Mesodermal cell (in vitro differentiated cells): ENCODE measurements around the gene ABCB11. TPM values are rescaled to one million over a fixed set of nuclear protein-coding genes. Genes with fewer than 3 reads are reported as not detected.

Experiments used
- H3K27ac ChIP-seq: 2 replicates; pipeline ENCODE4 v1.7.0; 2013; ENCODE audit warnings: mild to moderate bottlenecking, low read depth, low read length, moderate library complexity; ENCODE audit not compliant: severe bottlenecking
- H3K36me3 ChIP-seq: 2 replicates; pipeline ENCODE4 v1.7.1; 2013; ENCODE audit warnings: mild to moderate bottlenecking, low read length, moderate library complexity; ENCODE audit not compliant: control insufficient read depth, insufficient read depth
- H3K4me1 ChIP-seq: one replicate; pipeline ENCODE4 v1.7.1; 2013; ENCODE audit warnings: mild to moderate bottlenecking, low read length; ENCODE audit not compliant: insufficient read depth, control insufficient read depth, poor library complexity, severe bottlenecking
- H3K4me3 ChIP-seq: 2 replicates; pipeline ENCODE4 v1.7.0; 2013; ENCODE audit warnings: low read length, control low read depth, mild to moderate bottlenecking; ENCODE audit not compliant: insufficient read depth, poor library complexity, severe bottlenecking; ENCODE audit errors: extremely low read depth
- H3K9me3 ChIP-seq: 2 replicates; pipeline ENCODE4 v1.7.1; 2013; ENCODE audit warnings: mild to moderate bottlenecking, low read length, moderate library complexity; ENCODE audit not compliant: control insufficient read depth
- WGBS, 2 experiments: methylation state at CpG; one replicate each; pipeline ENCODE4 v1.1.5; 2013; ENCODE audit warnings: missing lambda C conversion rate in 2 of 2; ENCODE audit not compliant: insufficient coverage in 2 of 2; 5-methylcytosine and 5-hydroxymethylcytosine counted together
- polyA plus RNA-seq, 2 experiments: library from polyadenylated mRNA; stranded (reverse); fragments of 50-300 nt; gene quantifications; one replicate each; pipeline ENCODE4 v1.2.3, GENCODE V29; 2013

Gene ABCB11
- polyA plus RNA-seq (2013, experiment 1 of 2), result not detected
- polyA plus RNA-seq (2013, experiment 2 of 2), result not detected

- 100% methylated on average over 1 of the region's 3 CpGs; no CpG with 5 or more reads in 1 of the 2 experiments for WGBS, 2 experiments
- peaks cover 6% of the 10 kb centered on the region for H3K4me1 ChIP-seq
- H3K4me3 ChIP-seq, result no peak within 1 kb of the TSS
- H3K27ac ChIP-seq, result no peak within 1 kb of the TSS
- H3K9me3 ChIP-seq, result no peaks in the 10 kb centered on the region
- H3K36me3 ChIP-seq, result no peaks in the 10 kb centered on the region
Observed at GRCh38 chr2:169031202-169031601, at the start of gene ABCB11. Gene ABCB11, minus strand, starts transcription at chr2:169031324. Its CDS starts 13,199 bp downstream, at chr2:169018125.

GRCh38 chr2:169080250-169081069, 49.3 kb upstream of the ABCB11 start:
- 76% methylated on average over 2 of the region's 2 CpGs; no CpG with 5 or more reads in 1 of the 2 experiments for WGBS, 2 experiments
- H3K27ac ChIP-seq, result no peak overlapping the region
- H3K9me3 ChIP-seq, result peaks cover 5% of the 10 kb centered on the region
- H3K4me1 ChIP-seq, result no peaks in the 10 kb centered on the region
- H3K36me3 ChIP-seq, result no peaks in the 10 kb centered on the region
- no peak overlapping the region for H3K4me3 ChIP-seq

DNA sequence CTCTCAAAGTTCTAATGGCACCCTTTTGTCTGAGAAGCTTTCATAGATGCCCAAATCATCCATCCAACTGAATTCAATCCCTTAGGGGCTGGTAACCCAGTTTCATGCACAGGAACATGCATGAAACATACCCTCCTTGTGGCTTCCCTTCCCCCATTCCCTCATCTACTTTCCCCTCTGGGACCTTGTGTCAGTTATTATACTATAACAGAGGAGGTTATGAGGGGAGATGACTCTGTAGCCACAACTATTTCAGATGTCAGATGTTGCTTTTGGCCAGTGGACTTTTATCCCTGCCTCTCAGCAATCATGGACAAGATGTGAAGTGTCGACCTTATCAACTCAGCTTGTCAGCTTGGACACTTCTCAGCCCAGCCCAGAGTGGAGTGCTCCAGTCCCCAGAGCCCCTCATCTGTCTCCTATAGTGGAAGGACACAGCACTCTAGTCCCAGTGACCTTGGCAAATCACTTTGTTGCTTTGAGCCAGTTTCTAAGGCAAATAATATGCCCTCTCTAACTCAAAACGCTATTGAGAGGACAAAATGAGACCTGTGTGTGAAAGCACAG, 46.6 kb upstream of the ABCB11 start:
- no peaks in the 10 kb centered on the region for H3K36me3 ChIP-seq
- no peaks in the 10 kb centered on the region for H3K9me3 ChIP-seq
- H3K4me3 ChIP-seq, result no peak overlapping the region
- 82 to 83% methylated on average over 1 of the region's 2 CpGs for WGBS, 2 experiments
- no peak overlapping the region for H3K27ac ChIP-seq
- no peaks in the 10 kb centered on the region for H3K4me1 ChIP-seq

- H3K4me3 ChIP-seq, result no peak overlapping the region
- 89 to 96% methylated on average over 6 to 8 of the region's 9 CpGs for WGBS, 2 experiments
- no peak overlapping the region for H3K27ac ChIP-seq
- no peaks in the 10 kb centered on the region for H3K9me3 ChIP-seq
- no peaks in the 10 kb centered on the region for H3K36me3 ChIP-seq
- no peaks in the 10 kb centered on the region for H3K4me1 ChIP-seq
Observed at GRCh38 chr2:169073963-169074751, 43.0 kb upstream of the ABCB11 start.

DNA sequence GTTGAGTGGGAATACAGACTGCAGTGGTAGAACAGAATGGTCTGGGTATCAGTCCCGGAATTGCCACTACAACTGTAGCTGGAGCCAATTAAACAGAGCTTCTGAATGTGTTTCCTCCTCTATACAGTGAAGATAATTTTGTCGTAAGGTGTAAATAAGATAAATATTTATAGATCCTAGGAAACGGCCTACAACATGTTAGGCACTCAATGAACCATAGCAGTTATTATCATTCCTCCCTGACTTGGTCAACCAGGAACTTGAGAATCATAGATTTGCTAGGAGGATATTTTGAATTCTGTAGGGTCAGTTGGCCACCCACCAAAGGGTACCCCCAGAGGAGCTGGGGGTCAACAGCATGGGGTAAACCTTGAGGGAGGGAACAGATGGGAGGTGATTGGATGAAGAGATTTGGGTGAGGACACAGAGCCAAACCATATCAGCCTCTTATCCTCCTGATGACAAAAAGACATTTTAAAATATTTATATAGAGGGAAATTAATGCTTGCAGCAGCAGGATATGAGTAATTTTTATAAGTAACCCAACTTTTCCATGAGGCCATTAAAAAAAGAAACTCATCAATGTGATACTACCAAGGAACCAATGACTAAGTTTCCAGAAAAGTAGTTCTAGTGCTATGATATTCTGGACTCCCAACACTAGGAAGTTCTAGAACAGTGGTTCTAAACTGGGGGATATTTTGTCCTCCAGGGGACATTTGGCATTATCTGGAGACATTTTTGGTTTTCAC, 42.3 kb upstream of the ABCB11 start:
- Histone ChIP-seq H3K4me1 (no peaks in the 10 kb centered on the region), H3K9me3 (no peaks in the 10 kb centered on the region), H3K36me3 (no peaks in the 10 kb centered on the region), H3K27ac (no peak overlapping the region), H3K4me3 (no peak overlapping the region)
- 100% methylated on average over 1 of the region's 3 CpGs; no CpG with 5 or more reads in 1 of the 2 experiments for WGBS, 2 experiments

- no peak overlapping the region for H3K4me3 ChIP-seq
- no peaks in the 10 kb centered on the region for H3K4me1 ChIP-seq
- no peak overlapping the region for H3K27ac ChIP-seq
- H3K36me3 ChIP-seq, result no peaks in the 10 kb centered on the region
- H3K9me3 ChIP-seq, result no peaks in the 10 kb centered on the region
- 92 to 94% methylated on average over 2 of the region's 4 CpGs for WGBS, 2 experiments
Observed at GRCh38 chr2:169072163-169072925, 41.2 kb upstream of the ABCB11 start.

GRCh38 chr2:169071455-169071854, 40.3 kb upstream of the ABCB11 start:
- 100% methylated on average over 1 to 2 of the region's 5 CpGs for WGBS, 2 experiments

DNA sequence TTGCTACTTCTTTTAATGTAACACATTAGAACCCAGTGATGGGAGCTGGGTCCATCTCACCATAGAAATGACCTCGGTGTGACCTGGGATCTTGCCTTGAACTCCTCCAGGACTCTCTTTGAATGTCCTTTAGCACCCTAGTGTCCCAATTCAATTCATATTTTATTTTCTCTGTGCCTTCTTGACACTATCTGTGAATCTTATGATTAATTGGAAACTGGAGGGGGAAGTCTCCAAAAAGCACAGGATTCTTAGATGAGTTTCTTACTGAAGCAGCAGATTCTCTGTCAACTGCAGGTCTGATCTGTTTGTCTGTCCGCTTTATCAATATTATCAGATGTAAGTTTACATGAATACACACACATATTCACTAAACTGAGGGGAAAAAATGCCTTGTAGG, 38.7 kb upstream of the ABCB11 start:
- 86% methylated on average over 1 of the region's 2 CpGs for WGBS, 2 experiments
- Histone ChIP-seq H3K4me3 (no peak overlapping the region), H3K36me3 (no peaks in the 10 kb centered on the region), H3K27ac (no peak overlapping the region), H3K9me3 (no peaks in the 10 kb centered on the region), H3K4me1 (no peaks in the 10 kb centered on the region)

More at GRCh38 chr2:169071455-169071854, 40.3 kb upstream of the ABCB11 start:
- Histone ChIP-seq H3K27ac (no peak overlapping the region), H3K4me1 (no peaks in the 10 kb centered on the region), H3K9me3 (no peaks in the 10 kb centered on the region), H3K4me3 (no peak overlapping the region), H3K36me3 (no peaks in the 10 kb centered on the region)

DNA sequence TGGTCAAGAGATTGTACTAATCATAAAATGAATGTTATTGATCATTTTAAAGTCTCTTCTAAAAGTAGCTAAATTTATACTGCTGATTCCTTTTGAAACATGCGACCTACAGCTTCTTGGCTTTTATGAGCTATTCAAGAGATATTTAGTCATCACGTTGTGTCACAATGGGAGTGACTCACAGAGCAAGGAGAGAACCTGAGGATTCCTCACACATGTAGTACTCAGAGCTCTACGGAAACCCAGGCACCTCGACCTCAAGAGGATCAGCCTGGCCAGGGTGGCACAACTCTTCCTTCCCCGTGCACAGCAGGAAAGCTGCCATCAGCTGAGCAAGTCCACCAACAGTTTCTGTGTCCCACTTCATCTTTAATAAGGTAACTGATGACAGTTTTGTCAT, 38.2 kb upstream of the ABCB11 start, which contains the start of gene DHRS9:
DHRS9 (plus strand) TSS at position 223 of the 400 bp plus-strand sequence. CDS start 12,019 bp downstream, outside the sequence.
- Histone ChIP-seq H3K4me1 (no peaks in the 10 kb centered on the region), H3K4me3 (no peak within 1 kb of the TSS), H3K9me3 (no peaks in the 10 kb centered on the region), H3K36me3 (no peaks in the 10 kb centered on the region), H3K27ac (no peak within 1 kb of the TSS)
- 61 to 70% methylated on average over 4 to 5 of the region's 5 CpGs for WGBS, 2 experiments
